Fibroblast of skin of left biceps (primary cell): Measurements from ENCODE around the gene ACTL8.

Experiments
- DNase-seq, 2 experiments: peaks; one replicate each; pipeline ENCODE4 v3.0.0-alpha.2; 2013; ENCODE audit warnings: low read depth in 2 of 2

Gene ACTL8

GRCh38 chr1:17805869-17806684 is 50.9 kb downstream of the ACTL8 start:
- DNase-seq: no peak

DNA sequence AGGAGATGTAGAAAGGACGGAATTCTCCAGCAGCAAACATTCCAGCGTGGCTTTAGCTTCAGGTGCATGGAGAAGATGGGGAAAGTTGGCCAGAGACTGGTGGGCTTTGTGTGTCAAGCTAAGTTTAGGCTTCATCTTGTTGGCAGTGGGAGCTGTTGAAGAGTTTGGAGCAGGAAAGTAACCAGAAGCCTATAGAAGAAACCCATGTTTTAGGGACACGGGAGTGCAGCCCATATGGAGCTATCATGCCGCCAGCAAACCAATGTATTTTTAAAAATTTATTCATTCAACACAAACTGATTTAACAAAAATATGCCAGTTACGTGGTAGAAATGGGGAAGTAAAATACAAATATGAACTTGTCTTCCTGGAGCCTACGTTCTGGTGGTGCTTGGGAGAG is 53.7 kb downstream of the ACTL8 start:
- DNase-seq: no peak

- no peak for DNase-seq
Measured at GRCh38 chr1:17810668-17811067, 55.5 kb downstream of the ACTL8 start.

- no peak for DNase-seq
Measured at GRCh38 chr1:17816511-17816910, 61.4 kb downstream of the ACTL8 start.

DNA sequence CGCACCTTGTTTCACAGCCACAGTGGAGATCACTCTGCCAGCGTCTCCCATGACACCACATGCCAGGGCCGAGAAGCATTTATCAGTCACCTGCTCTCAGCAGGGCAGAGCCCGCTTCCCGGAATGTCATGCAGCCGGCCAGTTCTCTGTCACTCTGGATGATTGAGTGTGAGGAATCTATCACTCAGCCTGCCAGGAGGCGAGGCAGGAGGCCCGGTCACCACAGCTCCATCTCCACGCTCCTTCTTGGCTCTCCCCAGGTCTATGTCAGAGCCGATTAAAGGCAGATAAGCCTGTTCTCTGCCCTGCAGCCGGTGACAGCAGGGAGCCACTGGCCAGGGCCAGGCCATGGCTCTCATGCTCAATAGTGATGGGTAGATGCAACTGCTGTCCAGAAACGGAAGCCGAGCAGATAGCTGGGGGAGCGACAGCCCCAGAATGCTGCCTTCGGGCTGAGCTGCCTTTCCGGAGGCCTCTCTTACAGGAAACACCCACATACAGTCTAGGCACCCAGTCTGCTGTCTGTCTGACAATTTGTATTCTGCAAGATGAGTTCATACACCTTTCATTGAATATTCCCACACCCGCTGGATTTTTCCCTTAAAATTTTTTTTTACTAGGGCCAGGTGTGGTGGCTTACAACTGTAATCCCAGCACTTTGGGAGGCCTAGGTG is 64.1 kb downstream of the ACTL8 start:
- no peak for DNase-seq

DNA sequence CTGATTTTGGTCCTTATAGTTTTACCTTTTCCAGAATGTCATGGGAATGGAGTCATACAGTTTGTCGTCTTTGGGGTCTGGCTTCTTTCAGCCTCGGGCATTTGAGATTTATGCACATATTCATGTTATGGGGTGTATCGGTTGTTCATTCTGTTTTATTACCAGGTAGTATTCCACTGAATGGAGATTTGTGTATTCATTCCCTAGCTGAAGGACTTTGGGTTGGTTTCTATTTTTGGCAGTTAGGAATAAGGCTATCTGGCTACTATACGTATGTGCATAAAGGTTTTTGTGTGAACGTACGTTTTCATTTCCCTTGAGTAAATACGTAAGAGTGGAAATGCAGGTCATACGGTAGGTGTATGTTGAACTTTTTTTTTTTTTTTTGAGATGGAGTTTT is 65.1 kb downstream of the ACTL8 start:
- no peak for DNase-seq

DNA sequence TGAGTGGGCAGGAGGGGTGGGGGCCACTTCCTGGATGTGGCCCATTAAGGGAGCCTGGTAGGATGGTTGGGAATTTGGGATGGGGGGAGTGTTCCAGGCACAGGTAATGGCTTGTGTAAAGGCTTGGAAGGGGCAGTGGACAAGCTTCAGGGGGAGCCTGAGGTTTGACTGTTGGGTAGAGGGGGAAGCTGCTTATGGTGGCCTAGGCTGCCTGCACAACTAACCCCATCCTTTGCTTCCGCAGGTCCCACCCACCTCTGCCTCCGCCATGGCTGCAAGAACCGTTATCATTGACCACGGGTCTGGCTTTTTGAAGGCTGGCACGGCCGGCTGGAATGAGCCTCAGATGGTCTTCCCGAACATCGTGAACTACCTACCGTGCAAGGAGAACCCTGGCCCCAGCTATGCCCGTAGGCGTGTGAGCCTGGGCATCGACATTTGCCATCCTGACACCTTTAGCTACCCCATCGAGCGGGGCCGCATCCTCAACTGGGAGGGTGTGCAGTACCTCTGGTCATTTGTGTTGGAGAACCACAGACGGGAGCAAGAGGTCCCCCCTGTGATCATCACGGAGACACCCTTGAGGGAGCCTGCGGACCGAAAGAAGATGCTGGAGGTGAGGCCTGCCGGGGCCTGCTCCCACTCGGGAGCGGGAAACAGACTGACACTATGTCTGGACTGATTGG is 67.8 kb downstream of the ACTL8 start:
- DNase-seq: no peak

GRCh38 chr1:17825273-17826164 is 70.4 kb downstream of the ACTL8 start:
- DNase-seq: no peak

- no peak for DNase-seq
Measured at GRCh38 chr1:17826165-17826488, 71.0 kb downstream of the ACTL8 start.

DNA sequence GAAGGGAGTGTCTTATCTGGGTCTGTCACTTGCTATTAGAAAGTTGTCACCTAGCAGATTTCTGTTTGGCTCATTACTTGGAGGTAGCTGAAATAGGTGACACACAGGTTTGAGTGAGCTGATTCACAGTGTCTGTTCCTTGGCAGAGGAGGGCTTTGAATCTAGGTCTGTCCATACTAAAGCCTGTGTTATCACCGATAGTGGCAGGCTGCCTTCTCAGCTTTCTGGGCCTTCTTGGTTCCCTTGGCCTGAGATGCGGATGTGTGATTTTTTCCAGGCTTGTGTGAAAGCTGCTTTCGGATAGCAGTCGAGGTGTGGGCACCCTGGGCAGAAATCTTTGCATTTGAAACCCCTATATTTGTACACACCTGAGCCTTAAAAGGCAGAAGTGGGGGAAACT is 73.9 kb downstream of the ACTL8 start:
- no peak for DNase-seq

GRCh38 chr1:17829579-17829978 is 74.4 kb downstream of the ACTL8 start:
- DNase-seq: no peak

DNA sequence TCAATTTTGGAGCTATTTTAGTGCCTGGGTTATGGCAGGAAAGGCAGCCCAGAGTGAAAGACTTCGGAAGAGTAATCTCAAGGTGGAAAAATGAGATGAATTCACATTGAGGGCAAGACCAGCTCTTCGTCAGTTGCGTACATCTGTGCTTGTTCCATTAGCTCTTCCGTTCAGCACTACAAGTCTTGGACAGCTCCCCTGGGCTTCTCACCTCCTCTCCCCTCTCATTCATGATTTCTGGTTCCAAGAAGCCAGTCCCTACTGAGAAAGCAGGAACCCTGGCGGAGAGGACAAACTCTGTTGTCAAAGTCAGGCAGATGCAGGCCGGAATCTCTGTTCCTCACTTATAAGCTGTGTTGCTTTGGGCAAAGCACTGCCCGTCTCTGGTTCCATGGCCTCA is 76.5 kb downstream of the ACTL8 start:
- peak; percentile 33 for DNase-seq

GRCh38 chr1:17833661-17834501 is 78.7 kb downstream of the ACTL8 start:
- DNase-seq: no peak

- no peak for DNase-seq
Measured at GRCh38 chr1:17834561-17835100, 79.5 kb downstream of the ACTL8 start.

DNA sequence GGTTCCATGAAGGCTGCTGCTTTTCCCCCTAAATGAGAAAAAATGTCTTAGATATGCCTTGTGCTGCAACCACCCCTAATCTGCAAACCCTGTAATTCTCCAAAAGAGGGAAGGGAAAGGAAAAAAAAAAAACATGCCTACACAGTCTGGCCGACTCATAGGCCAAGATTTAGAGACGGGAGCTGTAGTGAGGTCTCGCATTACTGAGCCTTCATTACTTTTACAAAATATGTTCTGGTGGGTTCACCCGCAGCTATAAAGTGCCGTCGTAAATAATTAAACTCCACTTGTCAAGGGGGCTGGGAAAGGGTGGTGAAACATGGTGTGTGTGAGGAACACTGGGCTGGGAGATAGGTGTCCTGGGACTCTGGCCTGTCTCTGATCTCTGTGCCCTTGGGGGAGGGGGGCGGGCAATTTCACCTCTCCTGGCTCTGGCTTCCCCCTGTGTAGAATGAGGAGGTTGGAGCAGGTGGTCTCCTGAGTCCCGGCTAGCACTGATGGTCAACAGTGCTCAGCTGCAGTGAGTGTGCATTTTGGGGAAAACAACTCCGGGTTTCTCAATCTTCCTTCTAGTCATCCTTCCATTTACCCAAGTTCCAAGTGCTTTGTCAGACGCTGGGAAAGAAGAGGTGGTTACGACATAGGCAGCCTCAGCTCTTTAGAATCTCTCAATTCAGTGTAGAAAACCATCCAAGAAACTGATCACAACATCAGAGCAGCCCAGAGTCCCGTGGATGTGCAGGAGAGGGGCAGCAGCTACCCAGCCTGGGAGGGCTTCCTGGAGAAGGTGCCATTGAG is 82.3 kb downstream of the ACTL8 start:
- no peak for DNase-seq

GRCh38 chr1:17839641-17840196 is 84.6 kb downstream of the ACTL8 start:
- no peak for DNase-seq

DNA sequence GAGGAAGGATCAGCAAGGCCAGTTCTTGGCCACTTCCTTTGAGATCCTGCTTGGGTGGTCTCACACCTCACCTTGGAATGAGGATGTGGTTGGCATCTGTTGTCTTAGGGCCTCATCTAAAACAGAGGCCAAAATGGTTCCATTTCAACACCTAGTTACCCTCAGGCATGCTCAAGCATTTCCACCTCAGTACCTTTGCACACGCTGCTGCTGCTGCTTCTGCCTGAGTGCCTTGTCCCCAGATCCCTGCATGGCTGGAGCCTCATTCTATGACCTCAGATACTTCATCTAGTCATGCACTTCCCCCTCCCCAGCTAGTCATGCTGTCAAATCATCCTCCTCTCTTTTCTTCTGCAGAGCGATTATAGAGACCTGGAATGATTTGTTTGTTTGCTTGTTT is 86.8 kb downstream of the ACTL8 start:
- DNase-seq: no peak

- DNase-seq: no peak
Measured at GRCh38 chr1:17842686-17843085, 87.6 kb downstream of the ACTL8 start.

DNA sequence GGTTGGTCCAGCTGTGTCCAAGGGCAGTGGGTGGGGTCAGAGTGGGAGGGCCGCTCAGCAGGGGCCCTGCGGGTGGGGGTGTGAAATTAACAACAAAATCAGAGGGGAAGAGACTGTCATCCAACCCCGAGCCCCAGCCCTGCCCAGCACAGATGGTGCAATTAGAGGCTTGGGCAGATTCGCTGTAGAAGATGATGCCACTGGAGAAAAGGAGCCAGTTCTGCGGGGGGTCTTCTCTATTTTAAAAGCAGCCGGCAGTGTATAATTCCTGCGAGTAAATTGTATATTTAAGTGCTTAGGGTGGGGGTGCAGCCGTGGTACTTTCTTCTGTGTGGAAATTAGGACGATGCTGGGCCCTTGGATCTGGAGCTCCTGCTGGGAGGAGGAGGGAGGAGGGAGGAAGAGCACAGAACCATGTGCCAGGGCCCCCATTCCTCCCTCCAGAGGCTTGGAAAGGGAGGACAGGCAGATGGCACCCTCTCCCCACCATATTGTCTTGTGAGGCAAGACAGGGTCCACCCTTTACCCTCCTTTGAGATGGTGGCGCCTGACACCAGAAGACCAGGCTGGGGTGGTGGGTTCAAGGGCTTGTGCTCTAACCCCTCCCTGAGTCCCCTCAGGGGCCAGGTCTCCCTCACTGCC is 89.2 kb downstream of the ACTL8 start:
- DNase-seq: no peak
